GM19455 (cell line): ENCODE results near the gene DNAJC10.
"Not testable (repeated sequence)": the region's sequence is repeated elsewhere in the genome, so short reads cannot be mapped to it uniquely, and the experiment has no call there.

Experiments used
- ATAC-seq: cut with Tn5 transposase; IDR thresholded peaks from one replicate; pipeline ENCODE4 v1.9.1; 2021; ENCODE audit not compliant: unreplicated experiment

The DNAJC10 gene

DNA sequence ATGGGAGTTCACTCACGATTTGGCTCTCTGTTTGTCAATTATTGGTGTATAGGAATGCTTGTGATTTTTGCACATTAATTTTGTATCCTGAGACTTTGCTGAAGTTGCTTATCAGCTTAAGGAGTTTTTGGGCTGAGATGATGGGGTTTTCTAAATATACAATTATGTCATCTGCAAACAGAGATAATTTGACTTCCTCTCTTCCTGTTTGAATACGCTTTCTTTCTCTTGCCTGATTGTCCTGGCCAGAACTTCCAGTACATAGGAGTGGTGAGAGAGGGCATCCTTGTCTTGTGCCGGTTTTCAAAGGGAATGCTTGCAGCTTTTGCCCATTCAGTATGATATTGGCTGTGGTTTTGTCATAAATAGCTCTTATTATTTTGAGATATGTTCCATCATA lies 66.6 kb downstream of the DNAJC10 start:
- ATAC-seq, result not testable (repeated sequence)

DNA sequence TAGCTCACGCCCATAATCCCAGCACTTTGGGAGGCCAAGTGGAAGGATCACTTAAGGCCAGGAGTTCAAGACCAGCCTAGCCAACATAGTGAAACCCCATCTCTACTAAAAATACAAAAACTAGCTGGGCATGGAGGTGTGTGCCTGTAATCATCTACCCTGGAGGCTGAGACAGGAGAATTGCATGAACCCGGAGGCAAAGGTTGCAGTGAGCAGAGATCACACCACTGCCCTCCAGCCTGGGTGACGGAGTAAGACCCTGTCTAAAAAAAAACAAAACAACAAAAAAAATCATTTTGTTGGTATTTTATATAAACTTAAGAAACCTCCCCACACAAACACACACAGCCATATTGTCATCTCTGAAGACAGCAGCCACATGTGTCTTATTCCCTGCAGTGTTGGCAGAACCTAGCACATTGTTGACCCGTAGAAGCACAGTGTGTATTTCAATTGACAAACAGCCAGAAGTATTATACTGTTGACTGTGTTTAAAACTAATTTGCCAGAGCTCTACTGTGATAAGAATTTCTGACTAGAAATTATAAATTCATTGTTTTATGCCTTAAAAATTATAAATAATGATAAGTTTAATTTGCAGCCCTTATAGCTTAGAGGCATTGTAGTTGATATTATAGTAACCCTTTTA lies 68.1 kb downstream of the DNAJC10 start:
- no peak for ATAC-seq

DNA sequence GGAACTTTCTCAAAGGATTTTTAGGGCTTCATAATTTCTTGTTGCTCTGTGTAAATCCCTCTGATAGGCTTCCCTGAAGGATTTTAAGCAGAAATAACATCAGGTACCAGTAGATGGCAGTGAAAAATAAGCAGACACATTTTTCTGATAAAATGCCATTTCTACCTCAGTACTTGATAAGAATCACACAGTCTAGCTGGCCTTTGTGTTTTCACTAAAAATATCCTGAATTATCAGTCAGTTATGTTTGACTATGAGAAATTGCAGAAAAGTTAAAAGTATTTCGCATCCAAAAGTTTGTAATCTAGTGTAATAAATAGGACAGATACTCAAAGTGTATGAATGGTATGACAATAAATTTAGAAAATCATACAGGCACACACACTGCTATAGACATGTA lies 68.7 kb downstream of the DNAJC10 start:
- no peak for ATAC-seq

DNA sequence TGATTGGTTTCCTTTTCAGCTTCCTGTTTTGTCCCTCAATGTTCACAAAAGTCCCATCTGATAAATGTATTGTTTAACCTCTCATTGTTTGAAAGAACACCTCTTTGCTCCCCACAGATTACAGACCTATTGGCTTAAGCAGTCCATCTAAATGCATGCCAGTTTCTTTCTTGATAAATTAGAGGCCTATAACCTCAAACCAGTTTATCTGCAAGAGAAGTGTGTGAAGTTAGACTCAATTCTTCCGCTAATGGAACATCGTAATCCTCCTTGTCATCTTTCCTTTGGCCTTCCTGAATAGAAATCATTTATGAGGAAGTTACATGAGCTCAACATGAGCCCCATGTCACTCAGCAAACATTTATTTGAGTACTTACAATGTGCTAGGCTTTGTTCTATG lies 76.4 kb downstream of the DNAJC10 start:
- ATAC-seq, result no peak

DNA sequence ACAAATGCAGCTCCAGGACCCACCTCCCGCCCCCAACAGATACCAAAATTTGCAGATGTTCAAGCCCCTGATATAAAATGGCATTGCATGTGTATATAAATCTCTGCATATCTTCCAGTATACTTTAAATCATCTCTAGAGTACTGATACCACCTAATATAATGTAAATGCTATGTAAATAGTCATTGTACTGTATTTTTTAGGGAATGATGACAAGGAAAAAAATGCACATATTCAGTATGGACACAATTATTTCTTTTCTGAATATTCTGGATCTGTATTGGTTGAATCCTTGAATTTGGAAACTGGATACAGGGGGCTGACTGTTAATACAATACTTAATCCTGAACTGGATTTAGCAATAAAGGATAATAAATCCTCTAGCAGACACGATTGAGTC lies 82.7 kb downstream of the DNAJC10 start:
- no peak for ATAC-seq

DNA sequence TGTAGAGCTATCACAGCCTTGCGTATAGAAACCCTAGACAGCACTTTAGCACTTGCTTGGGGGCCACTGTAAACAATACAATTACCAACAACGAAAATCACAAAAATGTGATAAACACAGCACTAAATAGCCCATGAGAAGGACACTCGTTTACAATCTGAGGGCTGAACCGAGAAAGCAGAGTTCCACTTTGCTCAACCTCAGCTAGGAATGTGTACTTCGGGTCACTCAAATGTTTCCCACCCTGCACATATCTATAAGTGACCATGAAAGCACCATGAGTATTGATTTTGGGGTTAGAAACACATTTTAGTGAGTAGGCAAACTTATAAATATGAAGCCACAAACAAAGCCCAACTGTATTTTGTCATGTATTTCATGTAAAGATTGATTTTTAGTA lies 88.1 kb downstream of the DNAJC10 start:
- no peak for ATAC-seq

DNA sequence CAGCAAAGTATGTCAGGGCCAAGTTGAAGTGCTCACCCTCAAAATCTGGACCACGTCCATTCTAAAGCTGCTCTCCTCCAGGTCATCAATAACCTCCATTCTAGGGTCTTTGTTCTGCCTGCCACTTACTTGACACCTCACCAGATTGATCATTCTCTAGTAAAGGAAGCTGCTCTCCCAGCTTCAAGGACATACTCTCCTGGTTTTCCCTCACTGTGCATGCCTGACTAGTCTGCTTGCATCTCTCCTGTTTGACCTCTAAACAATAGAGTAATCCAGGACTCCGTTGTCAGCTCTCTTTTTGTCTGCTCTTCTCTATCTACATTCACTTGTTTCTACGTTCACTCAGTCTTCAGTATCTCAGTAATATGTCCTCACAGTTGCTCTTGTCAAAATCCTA lies 91.3 kb downstream of the DNAJC10 start:
- ATAC-seq, result no peak

DNA sequence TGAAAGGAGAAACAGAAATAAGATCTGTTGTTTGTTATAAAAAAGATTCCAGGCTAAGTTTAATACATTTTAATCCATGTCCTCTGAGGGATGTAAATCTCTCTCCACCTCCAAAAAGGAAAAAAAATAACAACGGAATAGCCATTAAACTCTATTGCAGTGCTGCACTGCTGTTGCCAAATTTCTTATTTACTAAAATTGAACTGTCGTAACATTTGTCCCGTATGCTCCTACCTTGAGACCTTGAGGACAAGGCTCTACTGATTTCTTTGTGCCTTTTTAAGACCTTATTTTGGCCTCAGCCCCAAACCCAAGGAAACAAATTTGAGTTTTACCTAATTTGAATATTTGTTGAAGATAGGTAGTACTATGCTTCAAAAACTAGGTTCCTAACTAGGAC lies 94.0 kb downstream of the DNAJC10 start:
- ATAC-seq, result no peak

DNA sequence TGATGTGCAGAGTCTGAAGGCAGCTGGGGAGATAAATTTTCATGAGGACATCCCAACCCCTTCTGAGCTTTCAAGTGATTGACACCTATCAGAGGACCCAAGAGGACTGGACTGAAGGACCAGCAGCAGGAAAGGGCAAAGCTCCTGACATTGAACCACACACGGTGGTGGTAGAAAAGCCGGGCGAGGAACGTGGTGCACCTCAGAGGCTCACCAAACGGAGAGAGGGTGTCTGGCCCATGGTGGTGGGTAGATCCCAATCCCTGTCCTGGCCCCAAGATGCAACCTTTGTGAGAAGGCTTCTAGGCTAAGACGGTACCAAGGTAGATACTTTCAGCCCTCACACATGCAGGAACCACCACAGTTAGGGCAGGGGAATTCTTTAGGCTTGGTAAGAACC lies 98.3 kb downstream of the DNAJC10 start:
- ATAC-seq, result no peak

DNA sequence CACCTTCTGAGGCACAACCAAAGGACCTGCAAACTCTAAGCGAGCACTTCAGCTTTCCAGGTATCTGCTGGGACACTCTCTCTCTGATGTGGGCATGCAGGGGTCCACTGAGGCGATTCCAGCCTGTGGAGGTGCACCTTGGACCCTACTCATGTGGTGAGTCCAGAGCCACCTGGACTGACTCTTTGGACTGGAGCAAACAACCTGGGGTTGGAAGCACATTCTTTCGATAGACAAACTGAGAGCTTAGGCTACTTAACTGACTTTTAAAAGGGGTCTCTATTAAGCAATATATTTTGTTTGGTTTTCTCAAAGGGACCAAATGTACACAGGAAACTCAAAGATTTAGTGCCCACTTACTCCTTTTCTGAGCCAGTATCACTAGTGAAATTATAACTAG lies 98.7 kb downstream of the DNAJC10 start:
- no peak for ATAC-seq

DNA sequence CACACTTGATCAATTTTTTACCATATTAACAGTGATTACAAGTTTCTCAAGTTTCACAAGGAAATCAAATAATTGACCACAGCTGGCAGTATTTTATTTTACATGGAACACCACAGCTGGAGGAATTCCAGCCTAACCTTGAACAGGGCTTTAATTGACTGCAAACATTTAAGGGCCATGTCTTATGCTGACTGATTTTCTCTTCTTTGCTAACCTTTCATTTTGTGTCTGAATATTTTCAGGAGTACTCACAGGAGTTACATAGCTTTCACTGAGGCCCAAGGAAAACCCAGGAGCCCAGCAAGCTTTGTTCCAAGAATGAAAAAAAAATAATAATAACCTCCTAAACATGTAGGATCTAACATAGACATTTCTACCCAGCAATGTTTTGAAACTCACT lies 100.8 kb downstream of the DNAJC10 start:
- no peak for ATAC-seq

DNA sequence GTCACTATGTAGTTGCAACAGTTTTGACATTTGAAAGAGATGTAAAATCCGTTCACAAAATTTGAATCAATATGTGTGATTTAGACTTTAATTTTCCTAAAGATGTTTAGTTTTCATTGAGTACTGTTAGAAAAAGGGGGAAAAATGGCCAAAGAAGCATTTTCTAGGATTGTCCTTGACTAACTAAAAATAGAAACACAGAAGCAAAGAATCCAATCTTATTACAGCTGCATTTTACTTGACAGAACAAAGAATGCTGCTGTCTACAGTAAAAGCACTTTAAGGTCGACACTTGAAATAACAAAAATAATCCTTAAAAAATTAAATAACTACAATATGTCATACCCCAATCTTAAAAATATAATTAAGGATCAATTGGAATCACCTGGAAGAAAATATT lies 101.5 kb downstream of the DNAJC10 start:
- ATAC-seq, result no peak

DNA sequence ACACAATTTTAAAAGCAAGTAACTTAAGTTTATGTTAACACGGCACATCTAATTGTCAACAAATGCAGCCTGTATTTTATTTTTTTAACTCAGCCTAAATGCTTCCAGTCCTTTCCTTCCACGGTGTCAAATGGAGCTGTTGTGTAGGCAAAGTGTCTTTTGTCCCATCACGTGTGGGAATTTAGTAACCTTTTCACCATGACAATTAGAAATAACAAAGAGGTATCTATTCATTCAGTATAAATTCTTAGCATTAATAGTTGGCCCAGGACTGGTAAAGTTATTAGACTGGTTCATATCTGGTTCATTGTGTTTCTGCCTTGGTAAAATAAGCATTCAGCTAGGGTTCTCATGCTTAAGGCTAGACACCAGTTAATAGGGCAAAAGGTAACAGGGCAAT lies 102.4 kb downstream of the DNAJC10 start:
- ATAC-seq, result no peak

DNA sequence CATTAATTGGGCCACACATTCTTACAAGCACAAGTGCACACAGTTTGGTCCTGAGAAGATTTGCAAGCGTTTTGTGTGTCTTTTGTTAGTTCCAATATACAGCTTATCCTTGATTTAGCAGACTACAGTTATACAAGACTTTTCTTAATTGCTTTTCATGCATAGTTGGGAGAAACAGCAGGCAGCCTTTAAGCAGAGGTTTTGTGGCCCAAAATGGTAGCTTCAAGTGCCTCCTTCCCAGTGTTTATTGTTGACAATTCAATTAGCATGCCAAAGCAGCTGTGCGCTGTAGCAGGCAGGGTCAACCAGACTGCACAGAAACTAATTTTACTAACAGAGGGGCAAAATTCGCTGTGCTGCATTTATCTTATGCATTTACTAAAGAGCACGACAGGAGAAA lies 102.9 kb downstream of the DNAJC10 start:
- no peak for ATAC-seq

DNA sequence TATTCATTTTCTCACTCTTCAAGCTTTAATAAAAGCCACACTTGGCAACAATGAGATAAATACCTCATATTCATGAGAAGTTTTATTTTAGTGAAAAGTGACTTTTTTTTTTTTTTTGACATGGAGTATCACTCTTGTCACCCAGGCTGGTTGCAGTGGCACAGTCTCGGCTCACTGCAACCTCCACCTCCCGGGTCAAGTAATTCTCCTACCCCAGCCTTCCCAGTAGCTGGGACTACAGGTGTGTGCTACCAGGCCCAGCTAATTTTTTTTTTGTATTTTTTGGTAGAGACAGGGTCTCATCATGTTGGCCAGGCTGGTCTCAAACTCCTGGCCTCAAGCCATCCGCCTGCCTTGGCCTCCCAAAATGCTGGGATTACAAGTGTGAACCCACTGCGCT lies 103.4 kb downstream of the DNAJC10 start:
- no peak for ATAC-seq

DNA sequence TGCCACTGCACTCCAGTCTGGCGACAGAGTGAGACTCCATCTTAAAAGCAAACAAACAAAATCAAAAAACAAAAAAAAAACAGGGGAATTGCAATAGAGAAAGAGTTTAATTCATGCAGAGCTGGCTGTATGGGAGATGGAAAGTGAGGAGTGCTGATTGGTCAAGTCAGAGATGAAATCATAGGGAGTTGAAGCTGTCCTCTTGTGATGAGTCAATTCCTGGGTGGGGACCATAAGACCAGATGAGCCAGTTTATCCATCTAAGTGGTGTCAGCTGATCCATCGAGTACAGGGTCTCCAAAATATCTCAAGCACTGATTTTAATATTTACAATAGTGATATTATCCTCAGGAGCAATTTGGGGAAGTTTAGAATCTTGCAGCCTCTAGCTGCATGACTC lies 105.1 kb downstream of the DNAJC10 start:
- ATAC-seq, result no peak

DNA sequence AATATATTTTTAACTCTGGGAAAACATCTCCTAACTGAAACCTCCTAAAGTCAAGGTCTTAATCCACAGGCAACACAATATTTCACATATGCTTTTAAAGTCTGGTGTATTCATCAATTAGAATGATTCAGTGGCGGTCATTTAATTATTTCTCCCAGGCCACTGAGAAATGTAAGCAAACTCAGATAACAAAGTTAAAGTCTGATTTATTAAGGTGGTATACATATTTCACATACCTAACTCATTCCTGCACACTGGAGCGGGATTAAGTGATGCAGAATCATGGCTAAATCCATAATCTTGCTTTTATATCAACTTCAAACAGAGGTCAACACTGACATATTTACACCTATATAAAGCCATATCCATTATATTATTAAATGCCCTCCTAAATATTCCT lies 106.7 kb downstream of the DNAJC10 start:
- no peak for ATAC-seq

DNA sequence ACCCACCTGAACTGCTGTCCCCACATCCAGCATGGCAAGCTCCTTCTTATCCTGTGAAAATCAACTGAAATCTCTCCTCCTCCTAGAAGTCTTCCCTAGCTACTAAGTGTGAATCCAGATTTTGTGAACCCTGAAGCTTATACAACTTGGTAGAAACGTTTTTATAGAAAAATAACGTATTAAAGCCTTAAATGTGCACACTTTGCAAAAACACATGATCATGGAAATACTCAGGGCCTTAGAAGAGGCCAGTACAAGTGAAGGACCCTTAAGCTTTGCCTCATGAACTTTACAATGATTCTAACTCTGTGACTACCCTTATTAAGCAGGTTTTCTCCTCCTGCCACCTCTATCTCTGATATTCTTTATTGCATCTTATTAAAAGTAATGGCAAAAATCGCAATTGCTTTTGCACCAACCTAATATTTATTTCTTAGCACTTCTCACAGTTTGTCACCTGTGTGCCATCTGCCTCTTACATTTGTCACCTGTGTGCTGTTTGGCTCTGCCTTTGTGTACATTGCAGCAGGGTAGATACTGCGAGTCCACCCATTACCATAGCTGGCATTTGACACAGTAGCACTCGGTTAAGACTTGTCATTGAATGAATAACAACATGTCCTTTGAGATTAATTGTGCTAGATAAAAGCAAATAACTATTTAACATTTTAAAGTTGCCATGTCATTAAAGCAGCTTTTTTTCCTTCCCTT lies 108.2 kb downstream of the DNAJC10 start:
- ATAC-seq, result no peak

DNA sequence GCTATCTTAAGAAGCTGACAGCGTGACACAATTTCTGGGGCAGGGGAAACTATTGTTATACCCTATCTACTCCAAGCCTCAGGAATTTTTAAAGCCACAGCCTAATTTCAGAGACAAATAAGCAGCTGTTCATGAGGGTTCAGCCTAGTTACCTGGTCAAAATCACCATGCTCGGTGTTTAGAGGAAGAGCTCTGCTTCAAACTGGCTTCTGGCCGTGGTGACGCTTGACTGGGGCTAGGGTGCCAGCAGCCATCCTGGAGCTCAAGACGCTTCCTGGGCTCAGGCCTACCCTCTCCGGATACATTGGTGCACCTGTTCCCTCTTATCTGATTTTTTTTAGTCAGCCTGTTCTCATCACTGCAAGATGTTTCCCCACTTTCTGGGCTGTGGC lies 108.7 kb downstream of the DNAJC10 start:
- no peak for ATAC-seq

DNA sequence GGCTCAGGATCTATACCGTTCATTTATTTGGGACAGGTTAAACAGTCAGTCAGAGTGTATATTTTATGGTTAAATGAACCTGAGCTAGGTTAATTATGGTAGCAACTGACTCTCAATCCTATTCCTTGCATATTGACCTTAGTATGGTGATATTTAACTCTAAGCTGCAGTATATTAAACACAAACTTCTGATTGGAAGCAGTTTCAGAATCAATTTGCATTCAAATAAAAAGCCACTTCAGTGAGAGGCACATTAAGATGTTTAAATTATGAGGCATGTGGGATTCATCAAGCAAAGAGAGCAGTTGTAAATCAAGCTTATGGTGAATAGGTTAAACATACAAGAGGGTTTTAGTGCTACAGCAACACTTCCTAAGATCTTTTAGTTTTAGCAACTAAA lies 110.0 kb downstream of the DNAJC10 start:
- no peak for ATAC-seq

DNA sequence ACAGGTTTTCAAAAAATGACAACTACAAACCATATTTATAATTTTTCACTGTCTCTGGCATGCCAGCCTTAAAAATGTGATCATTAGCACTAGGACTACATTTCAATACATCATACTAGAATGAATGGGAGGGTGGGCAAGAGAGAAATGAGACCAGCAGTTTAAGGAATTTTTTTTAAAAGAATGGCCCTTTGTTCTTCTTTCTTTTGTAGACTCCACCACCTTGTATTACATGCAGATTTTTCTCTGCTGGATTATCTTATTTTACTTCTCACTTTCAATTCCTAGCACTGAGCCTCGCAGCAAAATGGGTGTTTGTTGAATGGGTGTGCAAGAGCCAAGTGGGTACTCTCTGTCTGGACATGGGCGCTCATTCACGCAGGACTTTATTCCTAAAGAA lies 110.4 kb downstream of the DNAJC10 start:
- ATAC-seq, result no peak

DNA sequence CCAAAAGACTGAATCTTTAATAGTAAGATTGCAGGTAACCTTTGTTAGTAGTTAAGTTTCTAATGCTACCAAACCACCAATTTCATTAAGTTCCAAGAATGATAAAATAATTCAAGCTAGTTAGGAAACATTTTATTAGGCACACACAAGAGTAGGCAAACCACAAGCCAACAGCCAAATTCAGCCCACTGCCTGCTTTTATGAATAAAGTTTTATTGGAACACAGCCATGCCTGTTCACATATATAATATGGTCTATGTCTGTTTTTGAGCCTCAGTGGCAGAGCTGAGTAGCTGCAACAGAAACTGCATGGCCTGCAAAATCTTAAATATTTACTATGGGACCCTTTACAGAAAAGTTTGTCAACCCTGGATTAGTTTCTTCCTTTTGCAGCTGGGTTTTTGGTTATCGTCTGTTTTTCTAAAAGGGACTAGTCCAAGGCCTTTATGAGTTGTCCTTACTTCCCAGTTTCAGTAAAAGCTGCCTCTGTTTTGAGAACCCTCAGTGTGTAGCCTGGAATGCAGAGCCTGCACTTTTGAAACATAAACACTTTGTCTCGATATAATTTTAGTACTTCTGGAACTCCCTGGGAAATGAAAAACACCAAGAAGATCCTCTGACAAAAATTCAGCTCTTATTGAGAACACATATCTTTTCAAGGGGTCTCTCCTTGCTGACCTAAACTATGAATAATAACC lies 111.3 kb downstream of the DNAJC10 start:
- ATAC-seq, result no peak
